ENCODE data around the gene KCNQ1. TPM values are rescaled to one million over a fixed set of nuclear protein-coding genes. Genes with fewer than 3 reads are reported as not detected.

KCNQ1 gene
- total and polyA plus RNA-seq, 4 donors: 15.4 to 41.7 (median 26.2) TPM

- WGBS, 2 donors: 91 to 96% methylated on average over 2 of the region's 2 CpGs
Observed at GRCh38 chr11:2754008-2754407, 309.2 kb downstream of the KCNQ1 start.

GRCh38 chr11:2755071-2755470 is 310.3 kb downstream of the KCNQ1 start:
- ATAC-seq (ENCODE audit: insufficient read depth, low FRiP score) (no peak), DNase-seq (no peak)
- no peak overlapping the region for H3K4me3 ChIP-seq
- H3K9ac ChIP-seq (ENCODE audit: insufficient read depth in 1 of 2, low read length in 2 of 2): no peak overlapping the region
- no peaks in the 10 kb centered on the region for H3K27me3 ChIP-seq (ENCODE audit: control insufficient read depth in 3 of 3, insufficient read depth in 3 of 3, low read length in 2 of 3)
- H3K9me3 ChIP-seq (ENCODE audit: control insufficient read depth in 4 of 4, insufficient read depth in 3 of 4, low read length in 3 of 4): no peaks in the 10 kb centered on the region
- H3K27ac ChIP-seq (ENCODE audit: low read depth in 1 of 2, low read length in 1 of 2): no peak overlapping the region
- TF ChIP-seq CTCF (IDR thresholded peaks at IDR 0.05; ENCODE audit: control extremely low read depth, extremely low read depth): no peak
- H3K4me1 ChIP-seq (ENCODE audit: control insufficient read depth in 5 of 5, insufficient read depth in 5 of 5, low read length in 5 of 5): peaks cover 0 to 17% (median under 1%) of the 10 kb centered on the region in 5 donors
- no peaks in the 10 kb centered on the region for H3K36me3 ChIP-seq (ENCODE audit: control insufficient read depth in 4 of 4, insufficient read depth in 4 of 4, low read length in 4 of 4)
- WGBS, 2 donors: 76 to 93% methylated on average over 8 of the region's 8 CpGs

More at GRCh38 chr11:2754008-2754407, 309.2 kb downstream of the KCNQ1 start:
- Histone ChIP-seq H3K4me1 (ENCODE audit: control insufficient read depth in 5 of 5, insufficient read depth in 5 of 5, low read length in 5 of 5) (peaks cover 0 to 15% (median 2%) of the 10 kb centered on the region in 5 donors), H3K36me3 (ENCODE audit: control insufficient read depth in 4 of 4, insufficient read depth in 4 of 4, low read length in 4 of 4) (no peaks in the 10 kb centered on the region), H3K4me3 (no peak overlapping the region), H3K9ac (ENCODE audit: insufficient read depth in 1 of 2, low read length in 2 of 2) (no peak overlapping the region), H3K27ac (ENCODE audit: low read depth in 1 of 2, low read length in 1 of 2) (no peak overlapping the region), H3K9me3 (ENCODE audit: control insufficient read depth in 4 of 4, insufficient read depth in 3 of 4, low read length in 3 of 4) (no peaks in the 10 kb centered on the region), H3K27me3 (ENCODE audit: control insufficient read depth in 3 of 3, insufficient read depth in 3 of 3, low read length in 2 of 3) (no peaks in the 10 kb centered on the region)
- no peak for DNase-seq
- no peak for ATAC-seq (ENCODE audit: insufficient read depth, low FRiP score)
- no peak for TF ChIP-seq CTCF (IDR thresholded peaks at IDR 0.05; ENCODE audit: control extremely low read depth, extremely low read depth)

GRCh38 chr11:2758751-2759150 is 313.9 kb downstream of the KCNQ1 start:
- WGBS, 2 donors: 95% methylated on average over 14 of the region's 14 CpGs
- no peak for TF ChIP-seq CTCF (IDR thresholded peaks at IDR 0.05; ENCODE audit: control extremely low read depth, extremely low read depth)
- no peaks in the 10 kb centered on the region for H3K36me3 ChIP-seq (ENCODE audit: control insufficient read depth in 4 of 4, insufficient read depth in 4 of 4, low read length in 4 of 4)
- no peaks in the 10 kb centered on the region for H3K27me3 ChIP-seq (ENCODE audit: control insufficient read depth in 3 of 3, insufficient read depth in 3 of 3, low read length in 2 of 3)
- no peak overlapping the region for H3K27ac ChIP-seq (ENCODE audit: low read depth in 1 of 2, low read length in 1 of 2)
- peaks cover 0 to 9% (median 0%) of the 10 kb centered on the region in 5 donors for H3K4me1 ChIP-seq (ENCODE audit: control insufficient read depth in 5 of 5, insufficient read depth in 5 of 5, low read length in 5 of 5)
- no peak overlapping the region for H3K4me3 ChIP-seq
- no peaks in the 10 kb centered on the region for H3K9me3 ChIP-seq (ENCODE audit: control insufficient read depth in 4 of 4, insufficient read depth in 3 of 4, low read length in 3 of 4)
- ATAC-seq (ENCODE audit: insufficient read depth, low FRiP score): no peak
- no peak overlapping the region for H3K9ac ChIP-seq (ENCODE audit: insufficient read depth in 1 of 2, low read length in 2 of 2)
- no peak for DNase-seq
